Gastrocnemius medialis (tissue), 4 donors: Measurements from ENCODE around the gene WASHC1. TPM values are rescaled to one million over a fixed set of nuclear protein-coding genes. Genes with fewer than 3 reads are reported as not detected.
"Not testable (repeated sequence)": the region's sequence is repeated elsewhere in the genome, so short reads cannot be mapped to it uniquely, and the experiment has no call there.

Experiments used
- ATAC-seq, 2 donors: fragments of 150-250 bp; one replicate each; pipeline ENCODE4 v1.9.1; 2016
- DNase-seq, 2 donors: peaks; one replicate each; pipeline ENCODE4 v3.0.0-alpha.2; 2019
- H3K27ac ChIP-seq, 4 donors: fragments of 200-600 bp; sonication (generic); 1 replicate in 1 of 4; 2 replicates in 3 of 4; pipeline ENCODE4 v1.5.1; 2016 to 2018; ENCODE audit warnings: mild to moderate bottlenecking in 2 of 4, moderate library complexity in 1 of 4
- H3K27me3 ChIP-seq, 3 donors: fragments of 200-600 bp; sonication (generic) in 2 of 3; 1 replicate in 1 of 3; 2 replicates in 2 of 3; pipeline versions ENCODE4 v1.5.1 to v1.6.0; 2016 to 2019; ENCODE audit warnings: mild to moderate bottlenecking in 1 of 3, moderate library complexity in 1 of 3
- H3K36me3 ChIP-seq, 2 donors: fragments of 200-600 bp; sonication (generic) in 1 of 2; one replicate each; pipeline ENCODE4 v1.5.1; 2017 to 2018
- H3K4me1 ChIP-seq, 2 donors: fragments of 200-600 bp; sonication (generic) in 1 of 2; one replicate each; pipeline ENCODE4 v1.5.1; 2016 to 2017; ENCODE audit warnings: mild to moderate bottlenecking in 2 of 2
- H3K4me3 ChIP-seq, 4 donors: fragments of 200-600 bp; sonication (generic) in 3 of 4; 1 replicate in 1 of 4; 2 replicates in 3 of 4; pipeline ENCODE4 v1.5.1; 2016 to 2019; ENCODE audit warnings: mild to moderate bottlenecking in 2 of 4
- H3K9me3 ChIP-seq, 3 donors: fragments of 200-600 bp; sonication (generic) in 2 of 3; 1 replicate in 1 of 3; 2 replicates in 2 of 3; pipeline ENCODE4 v1.5.1; 2016 to 2019
- in situ Hi-C, 4 donors: fragments of 200-750 bp; cut with MboI; loops; one replicate each; pipeline versions ENCODE4 v1.15.0 to v1.8.0; 2017; ENCODE audit warnings: low sequenced_read_pairs in 4 of 4
- intact Hi-C: fragments of 100-400 bp; cut with DNase I; formaldehyde crosslinking; loops from one replicate; pipeline ENCODE4 v1.15.1; 2023; ENCODE audit warnings: low total_unique reads
- total RNA-seq, 4 donors: library from RNA; depleted of rRNA; stranded (reverse); fragments of >200 nt; gene quantifications; one replicate each; pipeline versions ENCODE4 v1.1.0 to v1.2.3, GENCODE V29; 2016
- TF ChIP-seq, protein P1 (sequence below), 5 experiments: fragments of 450-650 bp in 3 of 5; fragments of 200-600 bp in 2 of 5; sonication (generic) in 2 of 5; IDR thresholded peaks in 4 of 5; conservative IDR thresholded peaks in 1 of 5; 1 replicate in 4 of 5; 2 replicates in 1 of 5; pipeline ENCODE4 v1.5.1; 2016 to 2019; ENCODE audit warnings: antibody characterized with exemption in 5 of 5, mild to moderate bottlenecking in 3 of 5, moderate library complexity in 3 of 5

The WASHC1 gene
- total RNA-seq, 4 donors from 2014 or later: 3.4 to 5.1 (median 4.1) TPM

DNA sequence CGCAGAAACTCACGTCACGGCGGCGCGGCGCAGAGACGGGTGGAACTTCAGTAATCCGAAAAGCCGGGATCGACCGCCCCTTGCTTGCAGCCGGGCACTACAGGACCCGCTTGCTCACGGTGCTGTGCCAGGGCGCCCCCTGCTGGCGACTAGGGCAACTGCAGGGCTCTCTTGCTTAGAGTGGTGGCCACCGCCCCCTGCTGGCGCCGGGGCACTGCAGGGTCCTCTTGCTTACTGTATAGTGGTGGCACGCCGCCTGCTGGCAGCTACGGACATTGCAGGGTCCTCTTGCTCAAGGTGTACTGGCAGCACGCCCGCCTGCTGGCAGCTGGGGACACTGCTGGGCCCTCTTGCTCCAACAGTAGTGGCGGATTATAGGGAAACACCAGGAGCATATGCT lies 18.1 kb downstream of the WASHC1 start:
- in situ Hi-C loops, H3K9me3 ChIP-seq, H3K36me3 ChIP-seq, intact Hi-C loops, H3K27me3 ChIP-seq, H3K4me1 ChIP-seq, H3K4me3 ChIP-seq, H3K27ac ChIP-seq: not testable (repeated sequence)
- TF ChIP-seq, protein P1, sequence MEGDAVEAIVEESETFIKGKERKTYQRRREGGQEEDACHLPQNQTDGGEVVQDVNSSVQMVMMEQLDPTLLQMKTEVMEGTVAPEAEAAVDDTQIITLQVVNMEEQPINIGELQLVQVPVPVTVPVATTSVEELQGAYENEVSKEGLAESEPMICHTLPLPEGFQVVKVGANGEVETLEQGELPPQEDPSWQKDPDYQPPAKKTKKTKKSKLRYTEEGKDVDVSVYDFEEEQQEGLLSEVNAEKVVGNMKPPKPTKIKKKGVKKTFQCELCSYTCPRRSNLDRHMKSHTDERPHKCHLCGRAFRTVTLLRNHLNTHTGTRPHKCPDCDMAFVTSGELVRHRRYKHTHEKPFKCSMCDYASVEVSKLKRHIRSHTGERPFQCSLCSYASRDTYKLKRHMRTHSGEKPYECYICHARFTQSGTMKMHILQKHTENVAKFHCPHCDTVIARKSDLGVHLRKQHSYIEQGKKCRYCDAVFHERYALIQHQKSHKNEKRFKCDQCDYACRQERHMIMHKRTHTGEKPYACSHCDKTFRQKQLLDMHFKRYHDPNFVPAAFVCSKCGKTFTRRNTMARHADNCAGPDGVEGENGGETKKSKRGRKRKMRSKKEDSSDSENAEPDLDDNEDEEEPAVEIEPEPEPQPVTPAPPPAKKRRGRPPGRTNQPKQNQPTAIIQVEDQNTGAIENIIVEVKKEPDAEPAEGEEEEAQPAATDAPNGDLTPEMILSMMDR (IDR thresholded peaks at IDR 0.05 in 4 of 5, conservative IDR thresholded peaks at IDR 0.05 in 1 of 5): peak in 2 of 5 experiments; percentile 23 to 41
- DNase-seq (peak in 1 of 2 donors; percentile 55), ATAC-seq (peak in 1 of 2 donors; percentile 30)

DNA sequence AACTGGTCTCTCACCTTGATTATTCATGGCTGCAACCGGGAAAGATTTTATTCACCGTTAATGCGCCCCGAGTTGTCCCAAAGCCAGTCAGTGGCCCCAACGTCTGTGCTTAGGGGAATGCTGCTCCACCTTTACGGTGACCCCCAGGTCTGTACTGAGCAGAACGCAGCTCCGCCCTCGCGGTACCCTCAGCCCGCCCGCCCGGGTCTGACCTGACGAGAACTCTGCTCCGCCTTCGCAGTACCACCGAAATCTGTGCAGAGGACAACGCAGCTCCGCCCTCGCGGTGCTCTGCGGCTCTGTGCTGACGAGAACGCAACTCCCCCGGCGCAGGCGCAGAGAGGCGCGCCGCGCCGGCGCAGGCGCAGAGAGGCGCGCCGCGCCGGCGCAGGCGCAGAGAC lies 18.6 kb downstream of the WASHC1 start:
- H3K4me1 ChIP-seq, DNase-seq, H3K27me3 ChIP-seq, H3K9me3 ChIP-seq, H3K4me3 ChIP-seq, ATAC-seq, H3K36me3 ChIP-seq, H3K27ac ChIP-seq, intact Hi-C loops, in situ Hi-C loops: not testable (repeated sequence)

DNA sequence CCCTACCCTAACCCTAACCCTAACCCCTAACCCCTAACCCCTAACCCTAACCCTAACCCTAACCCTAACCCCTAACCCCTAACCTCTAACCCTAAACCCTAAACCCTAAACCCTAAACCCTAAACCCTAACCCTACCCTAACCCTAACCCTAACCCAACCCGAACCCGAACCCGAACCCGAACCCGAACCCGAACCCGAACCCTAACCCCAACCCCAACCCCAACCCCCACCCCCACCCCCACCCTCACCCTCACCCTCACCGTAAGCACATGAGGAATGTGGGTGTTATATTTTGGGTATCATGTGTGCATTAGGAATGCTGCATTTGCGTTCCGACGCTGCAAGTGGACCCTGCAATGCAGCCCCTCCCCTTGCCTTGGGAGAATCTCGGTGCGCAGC lies 19.0 kb downstream of the WASHC1 start:
- in situ Hi-C loops, H3K27ac ChIP-seq, H3K27me3 ChIP-seq: not testable (repeated sequence)

More for the DNA sequence above, 19.0 kb downstream of the WASHC1 start:
- DNase-seq, H3K4me3 ChIP-seq, intact Hi-C loops, H3K9me3 ChIP-seq, ATAC-seq, H3K4me1 ChIP-seq, H3K36me3 ChIP-seq: not testable (repeated sequence)

Other genes starting within 250 kb of the WASHC1 start
- 1 to 10 TPM in 1 of 4 donors, under 1 TPM in 2, not detected in 1; 0.15 to 1.1 (median 0.16) TPM for gene FOXD4, start 89.0 kb upstream of the WASHC1 start, total RNA-seq
- 10 to 100 TPM in 3 of 4 donors, 1 to 10 TPM in 1; 8.6 to 28.2 (median 20.8) TPM for gene ZNG1A, start 149.6 kb upstream of the WASHC1 start, total RNA-seq
- 1 to 10 TPM in 3 of 4 donors, under 1 TPM in 1; 0.80 to 2.8 (median 2.0) TPM for gene DOCK8, start 185.4 kb upstream of the WASHC1 start, total RNA-seq